Myocyte (in vitro differentiated cells): ENCODE data around the gene LZTS2. TPM values are rescaled to one million over a fixed set of nuclear protein-coding genes. Genes with fewer than 3 reads are reported as not detected.
"Not testable (repeated sequence)": the region's sequence is repeated elsewhere in the genome, so short reads cannot be mapped to it uniquely, and the experiment has no call there.

Experiments
- DNase-seq: peaks from one replicate; pipeline ENCODE4 v3.0.0-alpha.2; 2012; ENCODE audit warnings: low read depth
- polyA plus RNA-seq: library from polyadenylated mRNA; unstranded; fragments of >200 nt; gene quantifications from one replicate; pipeline ENCODE4 v1.2.1, GENCODE V29; 2012; ENCODE audit warnings: missing spikeins
- total RNA-seq: library from RNA; depleted of rRNA; stranded (reverse); fragments of >200 nt; gene quantifications from 2 replicates; pipeline ENCODE4 v1.2.3, GENCODE V29; 2014

Gene LZTS2
- total RNA-seq, result 134 and 204 TPM in 2 replicates
- polyA plus RNA-seq, result 85.7 TPM

DNA sequence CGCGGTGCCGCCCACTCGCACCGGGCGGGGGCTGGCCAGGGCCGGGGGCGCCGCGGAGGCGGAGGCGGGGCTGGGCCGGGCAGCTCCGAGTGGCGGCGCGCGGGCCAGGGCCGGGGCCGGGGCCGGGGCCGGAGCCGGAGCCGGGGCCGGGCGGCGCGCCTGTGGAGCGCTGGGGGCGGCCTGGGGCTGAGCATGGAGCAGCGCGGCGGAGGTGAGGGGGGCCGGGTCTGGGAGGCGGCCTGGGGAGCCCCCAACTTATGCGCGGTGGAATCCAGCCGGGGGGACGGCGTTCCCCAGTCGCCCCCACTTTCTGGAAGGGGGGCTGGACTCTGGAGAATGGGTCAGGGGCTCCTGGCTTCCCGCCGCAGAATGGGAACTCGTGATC, at the start of gene LZTS2:
Gene LZTS2, plus strand, starts transcription at position 67 of the 385 bp plus-strand sequence. CDS start 2,731 bp downstream, outside the sequence.
- DNase-seq, result no peak

GRCh38 chr10:100960251-100960650, 39.4 kb upstream of the LZTS2 start:
- DNase-seq, result no peak

- no peak for DNase-seq
Observed at GRCh38 chr10:100962351-100963080, 37.1 kb upstream of the LZTS2 start.

GRCh38 chr10:100963826-100964225, 35.8 kb upstream of the LZTS2 start:
- no peak for DNase-seq

GRCh38 chr10:100965820-100966219, 33.8 kb upstream of the LZTS2 start:
- no peak for DNase-seq

DNA sequence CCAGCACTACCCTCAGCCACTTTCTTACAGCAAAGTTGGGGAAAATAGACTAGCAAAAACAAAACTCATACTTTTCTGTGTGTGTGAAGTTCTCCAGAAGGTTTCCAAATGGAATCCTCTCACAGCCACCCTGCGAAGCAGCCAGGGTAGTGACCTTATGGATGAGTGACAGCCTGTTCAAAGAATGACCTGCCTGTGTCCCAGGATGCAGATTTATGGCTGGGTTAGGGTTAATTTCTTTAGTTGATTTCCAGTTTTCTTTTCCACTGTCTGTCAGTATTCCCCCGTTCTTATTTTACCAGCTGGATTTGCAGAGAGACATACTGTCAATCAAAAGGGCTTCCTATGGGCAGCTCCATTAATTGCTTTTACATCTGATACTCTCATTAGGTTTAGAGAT, 32.7 kb upstream of the LZTS2 start:
- DNase-seq, result no peak

- DNase-seq, result no peak
Observed at GRCh38 chr10:100967332-100967731, 32.3 kb upstream of the LZTS2 start.

GRCh38 chr10:100968062-100968736, 31.4 kb upstream of the LZTS2 start:
- DNase-seq, result no peak

DNA sequence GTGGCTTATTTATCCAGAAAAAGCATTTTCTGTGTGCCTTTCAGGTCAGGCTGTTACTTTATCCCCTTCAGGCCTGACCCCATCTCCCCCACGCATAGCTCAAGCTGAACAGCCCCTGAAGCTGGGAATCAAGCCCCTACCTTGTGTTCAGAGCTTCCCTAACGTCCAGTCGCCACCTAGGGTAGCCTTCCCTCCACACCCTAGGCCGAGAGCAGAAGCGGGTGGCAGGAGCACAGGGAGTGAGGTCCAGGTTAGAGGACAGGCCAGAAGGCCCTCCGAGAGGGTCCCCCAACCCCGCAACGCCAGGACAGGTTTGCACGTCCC, 30.8 kb upstream of the LZTS2 start:
- DNase-seq, result no peak

DNA sequence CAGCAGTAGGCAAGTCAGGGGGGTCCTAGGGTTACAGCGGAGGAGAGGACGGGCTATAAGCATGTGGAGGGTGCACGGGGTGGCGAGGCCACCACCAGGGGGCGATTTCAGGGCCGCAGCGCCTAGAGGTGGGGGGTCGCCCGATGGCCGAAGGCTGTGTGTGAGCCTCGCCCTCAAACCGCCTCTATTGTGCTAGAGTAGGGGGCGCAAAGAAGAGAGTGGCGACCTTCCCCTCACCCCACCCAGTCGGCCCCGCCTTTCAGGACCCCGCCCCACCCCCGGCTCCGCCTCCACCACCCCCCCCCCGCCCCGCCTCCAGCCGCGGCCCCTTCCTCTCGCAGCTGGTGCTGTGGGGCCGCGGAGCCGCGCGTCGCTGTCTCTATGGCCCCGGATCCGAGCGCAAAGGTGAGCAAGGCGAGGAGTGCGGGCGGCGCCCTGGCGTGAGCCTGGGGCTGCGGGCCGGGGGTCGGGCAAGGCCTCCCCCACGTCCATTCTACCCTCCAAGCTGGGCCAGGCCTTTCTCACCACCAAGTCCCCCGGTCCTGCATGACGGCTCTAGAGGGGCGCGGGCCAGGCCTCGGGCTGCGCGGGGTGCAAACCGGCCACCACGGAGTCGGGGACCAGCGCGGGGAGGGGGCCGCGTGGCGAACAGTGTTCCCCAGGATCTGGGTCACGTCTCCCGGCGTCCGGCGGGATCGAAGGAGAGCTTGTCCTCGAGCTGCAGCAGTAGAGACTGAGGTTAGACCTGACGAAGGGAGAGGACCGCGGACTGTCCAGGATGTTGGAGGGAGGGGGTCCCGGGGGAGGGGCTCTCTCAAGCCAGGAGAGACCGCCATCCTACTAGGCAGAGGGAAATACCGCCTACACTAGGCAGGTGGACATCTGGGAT, 30.2 kb upstream of the LZTS2 start, which contains the start of gene SEMA4G:
Gene SEMA4G, plus strand, starts transcription at position 318 of the 889 bp plus-strand sequence. CDS start 3,409 bp downstream, outside the sequence.
- DNase-seq, result peak; percentile 38

DNA sequence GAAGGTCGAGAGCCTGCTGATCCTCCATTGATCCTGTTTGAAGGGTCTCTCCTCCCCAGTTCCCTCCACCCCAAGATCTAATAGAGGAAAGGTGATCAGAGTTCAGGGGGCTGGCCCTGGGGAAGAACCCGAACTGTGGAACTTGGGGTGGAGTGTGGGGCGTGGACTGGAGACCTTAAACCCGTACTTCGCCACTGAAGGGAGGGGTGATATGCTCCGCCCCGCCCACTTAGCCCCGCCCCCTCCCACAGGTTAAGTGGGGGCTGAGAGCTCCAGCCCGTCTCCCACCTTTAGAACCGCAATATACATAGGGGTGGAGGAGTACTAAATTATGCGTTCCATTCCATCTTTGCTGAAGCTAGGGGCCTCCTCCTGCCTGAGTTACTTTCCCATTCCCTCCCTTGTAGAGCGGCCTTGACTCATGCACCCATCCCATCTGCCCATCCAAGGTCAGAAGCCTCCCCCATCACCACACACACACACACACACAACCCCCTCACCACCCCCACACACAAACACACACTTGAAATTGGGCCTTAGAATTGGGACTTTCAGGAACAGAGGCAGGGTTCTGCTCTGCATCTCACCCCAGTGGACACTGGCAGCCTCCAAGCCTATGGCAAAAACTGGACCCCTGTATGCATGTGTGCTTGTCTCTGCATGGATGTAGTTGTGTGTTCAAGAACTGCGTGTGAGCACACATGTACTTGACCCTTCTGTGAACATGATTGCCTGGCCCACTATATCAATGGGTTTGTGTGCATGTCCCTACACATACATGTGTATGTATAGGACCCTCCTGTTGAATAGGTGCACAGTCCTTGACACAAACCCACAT, 29.3 kb upstream of the LZTS2 start:
- no peak for DNase-seq

GRCh38 chr10:100970914-100971811, 28.4 kb upstream of the LZTS2 start:
- no peak for DNase-seq

DNA sequence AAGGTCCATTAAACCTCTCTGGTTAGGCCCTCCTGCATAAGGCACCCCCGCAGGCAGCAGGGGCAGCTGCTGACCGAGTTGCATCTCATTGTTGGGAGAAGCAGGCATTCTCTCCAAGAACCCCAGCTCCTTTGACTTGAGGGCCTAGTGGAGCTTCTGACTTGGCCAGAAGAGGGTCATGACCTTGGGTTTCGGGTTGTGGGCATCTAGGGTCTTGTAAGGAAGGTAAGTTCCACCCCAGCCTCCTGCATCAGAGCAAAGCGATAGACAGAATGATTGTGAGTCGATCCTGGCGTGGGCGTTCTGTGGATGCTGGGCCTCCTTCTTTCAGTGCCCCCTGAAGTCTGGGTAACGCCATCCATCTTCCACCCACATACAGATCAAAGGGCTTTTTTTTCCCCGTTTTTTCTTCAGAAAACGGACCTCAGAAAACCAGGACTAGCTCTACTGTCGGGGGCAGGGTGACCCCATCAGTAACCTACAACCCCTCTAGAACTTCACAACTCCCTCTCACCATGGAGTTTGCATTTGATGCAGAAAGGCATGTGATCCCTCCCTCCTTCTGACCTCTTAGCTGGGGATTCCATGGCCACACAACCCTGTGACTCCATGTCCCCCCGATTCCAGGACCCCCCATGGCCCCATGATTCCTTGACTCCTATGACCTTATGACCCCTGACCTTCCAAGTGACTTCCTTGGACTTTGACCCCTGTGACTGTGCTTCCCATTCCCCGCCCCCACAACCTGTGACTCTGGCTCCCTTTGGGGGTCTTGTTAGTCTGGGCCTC, 27.3 kb upstream of the LZTS2 start:
- DNase-seq, result no peak

GRCh38 chr10:100972904-100973535, 26.6 kb upstream of the LZTS2 start:
- no peak for DNase-seq

- not testable (repeated sequence) for DNase-seq
Observed at GRCh38 chr10:100975397-100975796, 24.2 kb upstream of the LZTS2 start.

- DNase-seq, result no peak
Observed at GRCh38 chr10:100976906-100977305, 22.7 kb upstream of the LZTS2 start.

GRCh38 chr10:100977436-100977835, 22.2 kb upstream of the LZTS2 start:
- DNase-seq, result no peak

DNA sequence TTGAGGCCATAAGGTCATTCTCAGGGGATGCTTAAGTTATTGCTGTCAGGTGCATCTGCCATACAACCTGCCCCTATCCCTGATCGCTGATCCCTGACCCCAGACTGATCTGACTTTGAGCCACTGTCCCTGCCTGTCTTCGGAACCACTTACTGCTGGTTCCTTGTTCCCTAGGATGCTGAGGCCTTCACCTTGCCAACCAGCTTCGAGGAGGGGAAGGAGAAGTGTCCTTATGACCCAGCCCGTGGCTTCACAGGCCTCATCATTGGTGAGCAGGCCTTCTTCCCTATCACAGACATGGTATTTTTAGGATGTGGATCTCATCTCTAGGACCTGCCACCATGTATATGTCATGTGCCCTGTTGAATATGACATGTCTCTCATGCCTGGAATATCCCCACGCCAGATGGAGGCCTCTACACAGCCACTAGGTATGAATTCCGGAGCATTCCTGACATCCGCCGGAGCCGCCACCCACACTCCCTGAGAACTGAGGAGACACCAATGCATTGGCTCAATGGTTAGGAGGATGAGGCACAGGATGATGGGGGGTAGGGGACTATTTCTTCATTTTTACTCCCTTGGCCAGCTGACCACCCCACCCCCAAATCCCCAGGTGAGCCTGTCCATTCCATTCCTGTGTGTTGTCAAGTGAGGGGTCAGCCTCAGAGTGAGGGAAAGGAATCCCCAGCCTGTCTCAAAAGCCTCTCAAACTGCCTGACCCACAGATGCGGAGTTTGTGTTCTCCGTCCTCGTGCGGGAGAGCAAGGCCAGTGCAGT, 21.3 kb upstream of the LZTS2 start:
- DNase-seq, result no peak
